Sigmoid colon (tissue), 4 donors: ENCODE data around the gene IFI16.

ENCODE experiments used
- CTCF ChIP-seq, 4 experiments: fragments of 450-650 bp in 3 of 4; fragments of 200-600 bp in 1 of 4; IDR thresholded peaks; one replicate each; pipeline ENCODE4 v1.5.1; 2016 to 2019; ENCODE audit warnings: antibody characterized with exemption in 4 of 4, mild to moderate bottlenecking in 3 of 4, moderate library complexity in 2 of 4
- POLR2A ChIP-seq, 2 donors: fragments of 450-650 bp; IDR thresholded peaks; one replicate each; pipeline ENCODE4 v1.6.1; 2016; ENCODE audit warnings: antibody characterized with exemption in 2 of 2, mild to moderate bottlenecking in 2 of 2, moderate library complexity in 2 of 2
- POLR2AphosphoS5 ChIP-seq, 4 donors: sonication (generic); formaldehyde crosslinking; IDR thresholded peaks; one replicate each; pipeline ENCODE4 v1.6.1; 2017; ENCODE audit warnings: antibody characterized with exemption in 4 of 4

GRCh38 chr1:159077120-159077961, 67.6 kb downstream of the IFI16 start:
- TF ChIP-seq CTCF (IDR thresholded peaks at IDR 0.05) = no peak
- no peak for TF ChIP-seq POLR2AphosphoS5 (IDR thresholded peaks at IDR 0.05)
- no peak for TF ChIP-seq POLR2A (IDR thresholded peaks at IDR 0.05)
